Keratinocyte (primary cell): ENCODE data around the gene FOXF2.

Experiments used
- CTCF ChIP-seq, 3 experiments: IDR thresholded peaks in 1 of 3; conservative IDR thresholded peaks in 1 of 3; optimal IDR thresholded peaks in 1 of 3; 2 replicates in 2 of 3; 3 replicates in 1 of 3; pipeline versions ENCODE3 to v1.5.1; 2011; ENCODE audit warnings: low read length in 3 of 3, mild to moderate bottlenecking in 3 of 3, moderate library complexity in 2 of 3, control low read depth in 1 of 3, inconsistent platforms in 1 of 3; ENCODE audit not compliant: insufficient read depth in 2 of 3; ENCODE audit errors: extremely low read depth in 1 of 3
- EZH2 ChIP-seq: IDR thresholded peaks from one replicate; pipeline ENCODE4 v1.6.1; 2012; ENCODE audit warnings: inconsistent platforms, mild to moderate bottlenecking, low read length, moderate library complexity

- TF ChIP-seq CTCF (optimal IDR thresholded peaks at IDR 0.05 in 1 of 3, IDR thresholded peaks at IDR 0.05 in 1 of 3, conservative IDR thresholded peaks at IDR 0.05 in 1 of 3; ENCODE audit: extremely low read depth in 1 of 3, insufficient read depth in 2 of 3, low read length in 3 of 3) (no peak), EZH2 (no peak)
Observed at GRCh38 chr6:1389369-1390132, at the start of gene FOXF2.
